HepG2 (cell line): ENCODE data around the gene KIF5B. TPM values are rescaled to one million over a fixed set of nuclear protein-coding genes. Genes with fewer than 3 reads are reported as not detected.
A peak's percentile ranks its signal among the peaks of the same experiment; 100 is the strongest.

Experiments
- ATAC-seq: fragments of 200-7000 bp; cut with Tn5 transposase; 3 replicates; pipeline ENCODE4 v1.9.1; 2020; ENCODE audit warnings: mild to moderate bottlenecking, moderate library complexity
- BruUV-seq: library from RNA; stranded (reverse); fragments of 400-500 nt; replicated peaks from 2 replicates; lab custom pipeline; 2021; lab: Mats Ljungman, UMichigan
- CTCF ChIA-PET: fragments of 300-600 bp; formaldehyde crosslinking; extraction: SDS; loops from one replicate; lab custom pipeline; 2021; ENCODE audit warnings: low total read pairs, inconsistent platforms, low intra/inter-chr PET ratio; lab: Yijun Ruan, JAX
- POLR2A ChIA-PET: fragments of 350-600 bp; sonication (Branson Sonifier 250); formaldehyde crosslinking; loops from one replicate; lab custom pipeline; 2020; ENCODE audit warnings: antibody characterized with exemption, inconsistent platforms; lab: Yijun Ruan, JAX
- DNase-seq: peaks from one replicate; pipeline ENCODE4 v3.0.0-alpha.2; 2015; ENCODE audit warnings: low spot score
- FAIRE-seq: peaks from 3 replicates; lab custom pipeline; 2011; peaks lifted over from hg19 to GRCh38; lab: Jason Lieb, UNC
- H2AFZ ChIP-seq: one replicate; pipeline ENCODE4 v1.6.1; 2011; ENCODE audit warnings: low read length, inconsistent platforms
- H3K27ac ChIP-seq: fragments of 300-600 bp; 3 replicates; pipeline ENCODE4 v1.8.0; 2011; ENCODE audit warnings: mixed run types, mild to moderate bottlenecking, mixed read lengths, low read length, inconsistent platforms; ENCODE audit not compliant: insufficient read depth; ENCODE audit errors: extremely low read length
- H3K27me3 ChIP-seq, 2 experiments: fragments of 200-600 bp in 1 of 2; 2 replicates in 1 of 2; 3 replicates in 1 of 2; pipeline versions ENCODE4 v1.6.0 to v1.8.0; 2011; ENCODE audit warnings: low read length in 2 of 2, mild to moderate bottlenecking in 2 of 2, moderate library complexity in 2 of 2, inconsistent platforms in 1 of 2; ENCODE audit not compliant: insufficient read depth in 2 of 2, control insufficient read depth in 1 of 2
- H3K36me3 ChIP-seq, 2 experiments: fragments of 200-600 bp in 1 of 2; replicated peaks in 1 of 2; 2 replicates in 1 of 2; 3 replicates in 1 of 2; pipeline versions ENCODE4 v1.5.1 to v1.8.0; 2011; ENCODE audit warnings: low read length in 2 of 2, inconsistent platforms in 1 of 2; ENCODE audit not compliant: insufficient read depth in 2 of 2, control insufficient read depth in 1 of 2
- H3K4me1 ChIP-seq: 2 replicates; pipeline ENCODE4 v1.5.1; 2012; ENCODE audit warnings: low read length, inconsistent platforms; ENCODE audit not compliant: insufficient read depth
- H3K4me2 ChIP-seq: 2 replicates; pipeline ENCODE4 v1.6.0; 2011; ENCODE audit warnings: low read depth, low read length, inconsistent platforms
- H3K4me3 ChIP-seq, 3 experiments: fragments of 200-600 bp in 1 of 3; sonication (generic), shearing (Covaris generic) in 1 of 3; replicated peaks in 1 of 3; 2 replicates each; pipeline ENCODE4 v1.5.1; 2011 to 2016; ENCODE audit warnings: low read length in 3 of 3, inconsistent platforms in 2 of 3, low read depth in 2 of 3, mild to moderate bottlenecking in 2 of 3, control low read depth in 1 of 3, mixed read lengths in 1 of 3; ENCODE audit not compliant: insufficient read depth in 1 of 3
- H3K79me2 ChIP-seq: one replicate; pipeline ENCODE4 v1.6.1; 2011; ENCODE audit warnings: low read length, inconsistent platforms; ENCODE audit not compliant: insufficient read depth
- H3K9ac ChIP-seq: 2 replicates; pipeline ENCODE4 v1.6.0; 2011; ENCODE audit warnings: mild to moderate bottlenecking, low read depth, low read length, inconsistent platforms; ENCODE audit not compliant: insufficient read depth
- H3K9me3 ChIP-seq: 2 replicates; pipeline ENCODE4 v1.5.1; 2012; ENCODE audit warnings: mild to moderate bottlenecking, low read length
- H4K20me1 ChIP-seq: 2 replicates; pipeline ENCODE4 v1.6.0; 2011; ENCODE audit warnings: inconsistent platforms, mild to moderate bottlenecking, low read length, moderate library complexity; ENCODE audit not compliant: insufficient read depth
- DPF2 ChIP-seq: sonication (generic); formaldehyde crosslinking; IDR thresholded peaks from 2 replicates; pipeline ENCODE4 v1.4.0; 2020; ENCODE audit warnings: mild to moderate bottlenecking, low read depth, missing genetic modification reagents, borderline replicate concordance
- ELF1 ChIP-seq: sonication (generic); formaldehyde crosslinking; IDR thresholded peaks from 2 replicates; pipeline ENCODE4 v1.4.0; 2020; ENCODE audit warnings: missing genetic modification reagents
- HNF4G ChIP-seq, 2 experiments: sonication (generic) in 1 of 2; formaldehyde crosslinking in 1 of 2; IDR thresholded peaks; 2 replicates each; pipeline versions ENCODE4 v1.4.0 to v1.6.1; 2011 to 2020; ENCODE audit warnings: borderline replicate concordance in 2 of 2, low read depth in 2 of 2, mild to moderate bottlenecking in 2 of 2, low read length in 1 of 2, missing genetic modification reagents in 1 of 2, moderate library complexity in 1 of 2
- KMT2B ChIP-seq: IDR thresholded peaks from 2 replicates; pipeline ENCODE4 v1.6.1; 2016; ENCODE audit warnings: missing genetic modification reagents, missing compliant biosample characterization
- NFIB ChIP-seq: sonication (generic); formaldehyde crosslinking; IDR thresholded peaks from 2 replicates; pipeline ENCODE4 v1.9.0; 2021; ENCODE audit warnings: missing genetic modification reagents, mild to moderate bottlenecking, borderline replicate concordance
- PHB2 ChIP-seq: fragments of 450-650 bp; IDR thresholded peaks from 2 replicates; pipeline ENCODE4 v1.6.1; 2018; ENCODE audit not compliant: partially characterized antibody
- PLRG1 ChIP-seq: fragments of 450-650 bp; conservative IDR thresholded peaks from 2 replicates; pipeline ENCODE4 v1.6.1; 2016
- RCOR2 ChIP-seq: IDR thresholded peaks from 2 replicates; pipeline ENCODE4 v1.6.1; 2016; ENCODE audit warnings: missing biosample characterization, missing genetic modification reagents
- SPEN ChIP-seq: sonication (generic); formaldehyde crosslinking; IDR thresholded peaks from 2 replicates; pipeline ENCODE4 v1.5.1; 2020; ENCODE audit warnings: low read depth, mild to moderate bottlenecking, missing genetic modification reagents
- ZNF24 ChIP-seq: fragments of 450-650 bp; IDR thresholded peaks from 2 replicates; pipeline ENCODE4 v1.6.1; 2017; ENCODE audit warnings: antibody characterized with exemption, mild to moderate bottlenecking
- ZNF274 ChIP-seq: sonication (generic); formaldehyde crosslinking; IDR thresholded peaks from 2 replicates; pipeline ENCODE4 v1.5.1; 2020; ENCODE audit warnings: mild to moderate bottlenecking, missing genetic modification reagents
- ZNF761 ChIP-seq: sonication (generic); formaldehyde crosslinking; conservative IDR thresholded peaks from 2 replicates; pipeline ENCODE4 v1.4.0; 2020; ENCODE audit warnings: mild to moderate bottlenecking, missing genetic modification reagents
- WGBS: methylation state at CpG from one replicate; pipeline ENCODE4 v1.1.6; 2017; ENCODE audit warnings: low lambda C conversion rate; 5-methylcytosine and 5-hydroxymethylcytosine counted together
- in situ Hi-C: cut with HindIII; loops from 2 replicates; pipeline ENCODE4 v1.10.0; 2017; ENCODE audit warnings: low pct_unique_long_range_greater_than_20kb; ENCODE audit not compliant: extremely low pct_ligation_motif_present
- intact Hi-C: fragments of 100-400 bp; cut with micrococcal nuclease; formaldehyde crosslinking; loops from one replicate; pipeline ENCODE4 v1.10.0; 2022; ENCODE audit not compliant: unreplicated experiment
- polyA plus RNA-seq, 8 experiments: library from polyadenylated mRNA; depleted of rRNA in 3 of 8; stranded (reverse) in 7 of 8; unstranded in 1 of 8; fragments of >200 nt; fragmentation: Illumina TruSeq in 4 of 8; extraction: Trizol in 4 of 8; gene quantifications; 2 replicates each; pipeline versions ENCODE4 v1.2.1 to v1.2.3, GENCODE V29; 2011 to 2016; ENCODE audit warnings: low read depth in 4 of 8, missing spikeins in 1 of 8, mixed read lengths in 1 of 8; ENCODE audit not compliant: insufficient read depth in 1 of 8
- total RNA-seq, 5 experiments: library from RNA; depleted of rRNA; stranded (reverse); fragments of >200 nt; fragmentation: Illumina TruSeq; extraction: Trizol; gene quantifications; 2 replicates each; pipeline ENCODE4 v1.2.3, GENCODE V29; 2016; ENCODE audit warnings: low read depth in 1 of 5
- TF ChIP-seq, protein P1 (sequence below): sonication (generic); formaldehyde crosslinking; IDR thresholded peaks from 2 replicates; pipeline ENCODE4 v1.4.0; 2020; ENCODE audit warnings: missing genetic modification reagents, borderline replicate concordance
- TF ChIP-seq, protein P2 (sequence below): sonication (generic); formaldehyde crosslinking; IDR thresholded peaks from 2 replicates; pipeline ENCODE4 v1.8.0; 2022; ENCODE audit warnings: missing genetic modification reagents, mild to moderate bottlenecking, moderate library complexity, borderline replicate concordance

The KIF5B gene
- total and polyA plus RNA-seq, 2 of the 13 experiments (the other 11 are each of a cell fraction or from before 2014, with no cell fraction given): 34.3 to 133 TPM

DNA sequence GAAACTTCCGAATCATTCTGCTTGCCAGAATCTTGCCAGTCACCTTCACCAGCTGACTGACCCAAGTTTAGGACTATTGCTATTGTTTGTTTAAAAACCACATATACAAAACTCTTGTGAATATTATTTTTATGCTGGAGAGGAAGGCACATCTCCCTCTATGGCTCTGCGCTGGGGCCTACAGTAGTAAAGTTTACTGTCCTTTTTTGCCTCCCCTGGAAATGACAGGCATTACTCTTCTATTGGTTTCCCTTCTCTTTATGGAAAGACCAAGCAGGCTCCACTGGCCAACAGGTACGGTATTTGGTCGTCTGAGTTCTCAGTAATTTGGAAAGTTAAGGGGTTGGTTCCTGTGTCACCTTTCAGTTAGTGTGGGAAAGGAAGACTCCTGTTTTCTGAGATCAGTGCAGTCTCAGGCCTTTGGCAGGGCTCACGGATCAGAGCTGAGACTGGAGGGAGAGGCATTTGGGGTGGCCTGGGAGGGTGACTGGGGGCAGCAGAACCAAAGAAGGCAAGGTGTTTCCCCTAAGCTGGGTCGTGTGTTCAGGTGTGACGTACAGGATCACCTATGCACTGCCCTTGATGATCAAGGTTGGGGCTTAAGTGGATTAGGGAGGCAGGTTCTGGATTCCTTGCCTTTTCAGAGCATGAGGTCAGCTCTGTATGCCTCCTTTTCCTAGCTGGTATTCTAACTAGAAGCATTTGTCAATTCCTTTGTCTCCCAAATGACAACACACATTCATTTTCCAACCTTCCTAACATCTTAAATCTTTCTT is 16.0 kb upstream of the KIF5B start:
- ChIA-PET POLR2A (no interaction called here), CTCF (no interaction called here)
- no peak for DNase-seq
- no TSS peak for BruUV-seq
- Histone ChIP-seq H3K27ac (no peak overlapping the region), H2AFZ (peak overlapping the region; percentile 35), H3K79me2 (no peaks in the 10 kb centered on the region), H4K20me1 (no peaks in the 10 kb centered on the region), H3K27me3 (no peaks in the 10 kb centered on the region), H3K4me1 (peaks cover 30% of the 10 kb centered on the region), H3K9me3 (no peaks in the 10 kb centered on the region), H3K4me2 (peak overlapping the region; percentile 21; the same call in 1 of the 2 replicates), H3K9ac (no peak overlapping the region), H3K36me3 (no peaks in the 10 kb centered on the region), H3K4me3 (no peak overlapping the region)
- intact Hi-C loops (no loop called here), in situ Hi-C loops (no loop called here)
- no peak for TF ChIP-seq ELF1 (CRISPR knock-in tag)
- TF ChIP-seq, protein P1, sequence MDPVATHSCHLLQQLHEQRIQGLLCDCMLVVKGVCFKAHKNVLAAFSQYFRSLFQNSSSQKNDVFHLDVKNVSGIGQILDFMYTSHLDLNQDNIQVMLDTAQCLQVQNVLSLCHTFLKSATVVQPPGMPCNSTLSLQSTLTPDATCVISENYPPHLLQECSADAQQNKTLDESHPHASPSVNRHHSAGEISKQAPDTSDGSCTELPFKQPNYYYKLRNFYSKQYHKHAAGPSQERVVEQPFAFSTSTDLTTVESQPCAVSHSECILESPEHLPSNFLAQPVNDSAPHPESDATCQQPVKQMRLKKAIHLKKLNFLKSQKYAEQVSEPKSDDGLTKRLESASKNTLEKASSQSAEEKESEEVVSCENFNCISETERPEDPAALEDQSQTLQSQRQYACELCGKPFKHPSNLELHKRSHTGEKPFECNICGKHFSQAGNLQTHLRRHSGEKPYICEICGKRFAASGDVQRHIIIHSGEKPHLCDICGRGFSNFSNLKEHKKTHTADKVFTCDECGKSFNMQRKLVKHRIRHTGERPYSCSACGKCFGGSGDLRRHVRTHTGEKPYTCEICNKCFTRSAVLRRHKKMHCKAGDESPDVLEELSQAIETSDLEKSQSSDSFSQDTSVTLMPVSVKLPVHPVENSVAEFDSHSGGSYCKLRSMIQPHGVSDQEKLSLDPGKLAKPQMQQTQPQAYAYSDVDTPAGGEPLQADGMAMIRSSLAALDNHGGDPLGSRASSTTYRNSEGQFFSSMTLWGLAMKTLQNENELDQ: no peak
- ATAC-seq: peak; percentile 68
- WGBS: 57% methylated on average over 7 of the region's 7 CpGs
- no peak for FAIRE-seq

DNA sequence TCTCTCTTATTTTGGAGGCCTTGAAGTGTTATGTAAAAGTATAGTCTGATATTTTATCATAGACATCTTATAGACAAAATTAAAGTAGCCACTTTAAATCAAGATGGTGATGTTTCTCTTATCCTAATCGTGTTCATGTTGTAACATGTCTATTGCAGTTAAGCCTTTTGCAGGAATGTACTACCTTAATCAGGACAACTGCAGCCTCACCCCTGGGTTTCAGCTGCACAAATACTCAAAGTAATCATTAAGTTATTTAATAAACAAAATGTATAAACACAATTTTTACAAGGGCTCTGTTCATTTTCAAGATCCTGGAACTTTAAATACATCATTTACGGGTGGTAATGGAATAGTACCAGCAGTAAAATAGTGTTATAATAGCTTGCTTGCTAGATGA is 14.4 kb upstream of the KIF5B start:
- no peaks in the 10 kb centered on the region for H4K20me1 ChIP-seq
- CTCF ChIA-PET: no interaction called here
- no peak overlapping the region for H2AFZ ChIP-seq
- H3K79me2 ChIP-seq: no peaks in the 10 kb centered on the region
- TF ChIP-seq SPEN (CRISPR knock-in tag): no peak
- no peak for TF ChIP-seq DPF2 (CRISPR knock-in tag)
- no peak for TF ChIP-seq PHB2
- TF ChIP-seq HNF4G (IDR thresholded peaks at IDR 0.05; ENCODE audit: borderline replicate concordance, low read depth, low read length): no peak
- TF ChIP-seq HNF4G (CRISPR knock-in tag; IDR thresholded peaks at IDR 0.05; ENCODE audit: borderline replicate concordance, low read depth): no peak
- no peak for TF ChIP-seq KMT2B (CRISPR knock-in tag)
- TF ChIP-seq ZNF761 (CRISPR knock-in tag): no peak
- no peak for TF ChIP-seq ZNF24
- TF ChIP-seq NFIB: no peak
- no peak for TF ChIP-seq RCOR2 (CRISPR knock-in tag)
- TF ChIP-seq PLRG1: no peak
- TF ChIP-seq ZNF274: no peak
- TF ChIP-seq, protein P2, sequence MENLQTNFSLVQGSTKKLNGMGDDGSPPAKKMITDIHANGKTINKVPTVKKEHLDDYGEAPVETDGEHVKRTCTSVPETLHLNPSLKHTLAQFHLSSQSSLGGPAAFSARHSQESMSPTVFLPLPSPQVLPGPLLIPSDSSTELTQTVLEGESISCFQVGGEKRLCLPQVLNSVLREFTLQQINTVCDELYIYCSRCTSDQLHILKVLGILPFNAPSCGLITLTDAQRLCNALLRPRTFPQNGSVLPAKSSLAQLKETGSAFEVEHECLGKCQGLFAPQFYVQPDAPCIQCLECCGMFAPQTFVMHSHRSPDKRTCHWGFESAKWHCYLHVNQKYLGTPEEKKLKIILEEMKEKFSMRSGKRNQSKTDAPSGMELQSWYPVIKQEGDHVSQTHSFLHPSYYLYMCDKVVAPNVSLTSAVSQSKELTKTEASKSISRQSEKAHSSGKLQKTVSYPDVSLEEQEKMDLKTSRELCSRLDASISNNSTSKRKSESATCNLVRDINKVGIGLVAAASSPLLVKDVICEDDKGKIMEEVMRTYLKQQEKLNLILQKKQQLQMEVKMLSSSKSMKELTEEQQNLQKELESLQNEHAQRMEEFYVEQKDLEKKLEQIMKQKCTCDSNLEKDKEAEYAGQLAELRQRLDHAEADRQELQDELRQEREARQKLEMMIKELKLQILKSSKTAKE (CRISPR knock-in tag): no peak
- TF ChIP-seq, all 625 proteins: peak for 0
- Histone ChIP-seq H3K9ac (no peak overlapping the region), H3K9me3 (no peaks in the 10 kb centered on the region), H3K27me3 (no peaks in the 10 kb centered on the region), H3K4me2 (no peak overlapping the region), H3K36me3 (no peaks in the 10 kb centered on the region), H3K4me1 (peaks cover 39% of the 10 kb centered on the region), H3K4me3 (no peak overlapping the region), H3K27ac (no peak overlapping the region)
- WGBS: 78% methylated on average over 2 of the region's 2 CpGs
- no TSS peak for BruUV-seq
- in situ Hi-C loops (no loop called here), intact Hi-C loops (no loop called here)
- POLR2A ChIA-PET: no interaction called here
- ATAC-seq (no peak), FAIRE-seq (no peak), DNase-seq (no peak)
